Neural progenitor cell (in vitro differentiated cells): Measurements from ENCODE around the gene PVRIG.
"Not testable (repeated sequence)": the region's sequence is repeated elsewhere in the genome, so short reads cannot be mapped to it uniquely, and the experiment has no call there.

Experiments
- CTCF ChIP-seq: fragments of 200-600 bp; sonication (generic); IDR thresholded peaks from 2 replicates; pipeline ENCODE4 v1.5.1; 2017; ENCODE audit warnings: antibody characterized with exemption, mild to moderate bottlenecking
- EZH2 ChIP-seq: fragments of 200-600 bp; sonication (generic); IDR thresholded peaks from 2 replicates; pipeline ENCODE4 v1.6.1; 2017; ENCODE audit warnings: antibody characterized with exemption, mild to moderate bottlenecking, moderate library complexity
- EZH2phosphoT487 ChIP-seq: fragments of 200-600 bp; sonication (generic); IDR thresholded peaks from 2 replicates; pipeline ENCODE4 v1.6.1; 2017; ENCODE audit warnings: antibody characterized with exemption

GRCh38 chr7:100183090-100183489 is 36.7 kb upstream of the PVRIG start:
- TF ChIP-seq EZH2, CTCF, EZH2phosphoT487: not testable (repeated sequence)
